T-helper 1 cell treated with Interleukin-12 subunit alpha and Interleukin-12 subunit beta and Interleukin-4 antibody, amounts not matched to agents 30 μg/mL and 1 μg/mL, for 36 hours (primary cell): ENCODE data around the gene RBM6.

Experiments used
- H3K27ac Mint-ChIP-seq: one replicate; pipeline ENCODE4 v1.8.0; 2021; ENCODE audit warnings: mild to moderate bottlenecking, mixed read lengths
- H3K27me3 Mint-ChIP-seq: one replicate; pipeline ENCODE4 v1.8.0; 2021; ENCODE audit warnings: low read depth, mixed read lengths
- H3K36me3 Mint-ChIP-seq: one replicate; pipeline ENCODE4 v1.8.0; 2021; ENCODE audit warnings: low read depth, mixed read lengths
- H3K4me1 Mint-ChIP-seq: one replicate; pipeline ENCODE4 v1.8.0; 2021; ENCODE audit warnings: low read depth, mixed read lengths
- H3K4me3 Mint-ChIP-seq: one replicate; pipeline ENCODE4 v1.8.0; 2021; ENCODE audit warnings: mild to moderate bottlenecking, moderate library complexity, mixed read lengths
- H3K9me3 Mint-ChIP-seq: one replicate; pipeline ENCODE4 v1.8.0; 2021; ENCODE audit warnings: mixed read lengths

RBM6 gene

DNA sequence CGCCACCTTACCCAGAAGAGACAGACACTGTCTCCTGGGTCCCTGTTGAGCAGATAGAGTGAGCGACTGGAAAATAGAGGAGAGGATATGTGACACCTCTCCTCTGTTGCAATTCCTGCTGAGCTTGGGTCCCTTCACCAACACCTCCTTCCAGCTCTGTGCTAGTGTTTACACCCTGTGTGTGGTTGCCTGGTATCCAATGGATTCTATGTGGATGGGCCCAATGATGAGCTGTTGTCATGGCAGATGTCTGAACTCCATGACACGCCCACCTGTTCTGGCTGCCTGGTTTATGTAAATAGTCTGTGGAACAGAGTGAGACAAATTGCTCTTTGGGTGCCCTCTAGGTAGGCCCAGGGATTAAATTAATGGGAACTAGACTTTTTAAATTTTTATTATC is 172.5 kb downstream of the RBM6 start:
- peaks cover 5% of the 10 kb centered on the region for H3K4me1 Mint-ChIP-seq
- no peak overlapping the region for H3K27ac Mint-ChIP-seq
- H3K27me3 Mint-ChIP-seq, result no peaks in the 10 kb centered on the region
- H3K4me3 Mint-ChIP-seq, result no peak overlapping the region
- H3K9me3 Mint-ChIP-seq, result no peaks in the 10 kb centered on the region
- peaks cover 71% of the 10 kb centered on the region for H3K36me3 Mint-ChIP-seq

DNA sequence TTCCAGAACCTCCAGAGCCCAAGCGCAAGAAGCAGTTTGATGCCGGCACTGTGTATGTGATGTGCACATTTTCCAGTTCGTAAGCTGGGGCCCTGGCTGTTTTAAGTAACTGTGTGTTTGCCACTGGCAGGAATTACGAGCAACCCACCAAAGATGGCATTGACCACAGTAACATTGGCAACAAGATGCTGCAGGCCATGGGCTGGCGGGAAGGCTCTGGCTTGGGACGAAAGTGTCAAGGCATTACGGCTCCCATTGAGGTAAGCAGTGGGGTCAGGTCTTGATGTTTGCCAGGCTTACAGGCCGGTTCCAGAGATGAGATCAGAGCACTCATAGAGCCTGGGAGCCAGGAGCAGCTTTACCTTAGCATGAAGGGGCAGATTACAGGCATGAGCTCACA is 177.2 kb downstream of the RBM6 start:
- Mint-ChIP-seq H3K4me1 (no peaks in the 10 kb centered on the region), H3K36me3 (peaks cover 48% of the 10 kb centered on the region), H3K4me3 (no peak overlapping the region), H3K27me3 (no peaks in the 10 kb centered on the region), H3K9me3 (no peaks in the 10 kb centered on the region), H3K27ac (no peak overlapping the region)

GRCh38 chr3:50118237-50118636 is 178.3 kb downstream of the RBM6 start:
- no peaks in the 10 kb centered on the region for H3K4me1 Mint-ChIP-seq

DNA sequence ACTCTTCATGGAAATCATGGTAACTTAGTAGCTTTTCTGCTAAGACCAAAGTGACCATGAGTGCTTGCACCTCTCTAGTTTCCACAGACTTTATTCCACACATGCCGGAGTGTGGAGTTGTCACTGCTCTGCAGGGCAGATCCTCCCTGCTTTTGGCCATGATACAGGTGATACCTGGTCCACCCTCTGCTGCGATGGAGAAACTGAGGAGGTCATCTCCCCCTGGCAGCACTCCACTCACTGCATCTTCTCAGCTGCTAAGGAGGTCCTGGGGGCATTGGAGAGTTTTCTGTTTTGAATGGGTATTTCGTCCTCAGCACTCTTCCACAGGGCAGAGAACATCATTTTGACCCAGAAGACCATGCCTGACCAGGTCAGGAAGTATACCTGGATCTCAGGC is 179.8 kb downstream of the RBM6 start:
- Mint-ChIP-seq H3K4me3 (no peak overlapping the region), H3K36me3 (peaks cover 32% of the 10 kb centered on the region), H3K9me3 (no peaks in the 10 kb centered on the region), H3K27ac (no peak overlapping the region), H3K4me1 (no peaks in the 10 kb centered on the region), H3K27me3 (no peaks in the 10 kb centered on the region)

More at GRCh38 chr3:50118237-50118636, 178.3 kb downstream of the RBM6 start:
- Mint-ChIP-seq H3K9me3 (no peaks in the 10 kb centered on the region), H3K4me3 (no peak overlapping the region), H3K36me3 (peaks cover 42% of the 10 kb centered on the region), H3K27ac (no peak overlapping the region), H3K27me3 (no peaks in the 10 kb centered on the region)

DNA sequence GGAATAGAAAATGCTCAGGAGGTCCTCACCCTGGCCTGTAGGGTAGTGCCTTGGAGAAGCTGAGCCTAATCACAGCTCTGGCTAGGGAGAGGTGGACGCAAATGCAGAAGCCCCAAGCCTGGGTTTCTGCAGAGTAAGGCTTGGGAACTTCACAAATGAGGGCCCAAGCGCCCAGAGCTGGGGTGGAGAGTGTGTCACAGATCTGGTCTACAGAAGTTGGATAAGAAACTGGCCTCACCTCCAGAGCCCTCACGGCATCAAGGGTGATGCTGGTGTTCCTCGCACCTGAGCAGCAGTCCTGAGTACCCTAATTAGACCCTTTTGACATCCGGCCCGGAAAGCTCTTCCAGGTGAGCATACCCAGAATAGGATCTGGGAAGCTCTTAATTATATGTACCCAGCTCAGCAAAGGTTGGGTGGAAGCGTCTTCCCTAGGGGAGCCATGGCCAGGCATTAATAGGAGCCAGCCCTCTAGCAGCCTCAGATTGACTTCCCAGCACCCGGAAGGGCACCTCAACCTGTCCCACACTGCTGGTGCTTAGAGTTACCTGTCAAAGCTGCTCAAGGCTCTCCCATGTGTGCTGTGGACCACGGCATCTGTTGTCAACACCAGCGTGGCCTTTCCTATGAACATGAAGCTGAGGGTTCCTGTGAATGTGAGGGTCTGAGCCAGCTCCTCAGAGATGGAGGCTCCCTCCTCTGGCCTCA is 180.6 kb downstream of the RBM6 start:
- H3K27ac Mint-ChIP-seq, result no peak overlapping the region

GRCh38 chr3:50121072-50122032 is 181.4 kb downstream of the RBM6 start:
- no peaks in the 10 kb centered on the region for H3K27me3 Mint-ChIP-seq
- H3K4me1 Mint-ChIP-seq, result no peaks in the 10 kb centered on the region
- no peak overlapping the region for H3K4me3 Mint-ChIP-seq
- H3K27ac Mint-ChIP-seq, result no peak overlapping the region
- H3K36me3 Mint-ChIP-seq, result peaks cover 19% of the 10 kb centered on the region
- H3K9me3 Mint-ChIP-seq, result no peaks in the 10 kb centered on the region

More for the DNA sequence above, 180.6 kb downstream of the RBM6 start:
- no peaks in the 10 kb centered on the region for H3K9me3 Mint-ChIP-seq
- H3K36me3 Mint-ChIP-seq, result peaks cover 27% of the 10 kb centered on the region
- H3K4me3 Mint-ChIP-seq, result no peak overlapping the region
- H3K4me1 Mint-ChIP-seq, result no peaks in the 10 kb centered on the region
- no peaks in the 10 kb centered on the region for H3K27me3 Mint-ChIP-seq

- H3K9me3 Mint-ChIP-seq, result no peaks in the 10 kb centered on the region
- H3K27ac Mint-ChIP-seq, result no peak overlapping the region
These were observed 182.1 kb downstream of the RBM6 start for GRCh38 chr3:50122071-50122470.

GRCh38 chr3:50122661-50123391 is 182.9 kb downstream of the RBM6 start:
- Mint-ChIP-seq H3K4me1 (no peaks in the 10 kb centered on the region), H3K36me3 (peaks cover 11% of the 10 kb centered on the region), H3K4me3 (no peak overlapping the region), H3K27me3 (no peaks in the 10 kb centered on the region), H3K9me3 (no peaks in the 10 kb centered on the region), H3K27ac (no peak overlapping the region)

More at GRCh38 chr3:50122071-50122470, 182.1 kb downstream of the RBM6 start:
- Mint-ChIP-seq H3K27me3 (no peaks in the 10 kb centered on the region), H3K4me1 (no peaks in the 10 kb centered on the region), H3K36me3 (peaks cover 13% of the 10 kb centered on the region), H3K4me3 (no peak overlapping the region)

DNA sequence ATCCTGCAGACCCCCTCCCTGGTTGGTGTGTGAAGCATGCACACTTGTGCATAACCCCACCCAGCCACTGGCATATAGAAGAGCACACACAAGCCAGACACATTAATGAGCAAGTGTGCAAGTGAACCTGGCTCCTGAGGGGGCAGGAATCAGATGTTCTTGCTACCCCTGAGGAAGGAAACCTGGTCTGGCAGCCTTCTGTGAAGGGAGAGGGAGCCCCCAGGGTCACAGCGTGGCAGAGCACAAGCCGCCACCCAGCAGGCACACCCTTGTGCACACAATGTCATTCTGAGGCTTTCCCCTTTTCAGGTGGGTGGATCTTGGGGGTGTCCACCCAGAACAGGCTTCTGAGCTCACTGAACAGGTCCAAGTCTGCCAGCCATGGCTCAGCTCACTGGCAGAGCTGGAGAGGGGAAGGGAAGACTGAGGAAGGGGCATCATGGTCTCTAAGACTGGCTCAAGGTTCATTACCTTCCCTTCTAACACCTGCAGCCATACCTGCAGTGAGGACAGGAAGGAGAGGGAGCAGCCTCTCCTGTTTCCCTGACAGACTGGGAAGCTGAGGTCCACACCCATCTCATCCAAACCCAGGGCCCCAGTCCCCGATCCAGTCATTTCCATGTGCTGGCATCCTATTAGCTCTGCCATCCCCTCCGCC is 183.6 kb downstream of the RBM6 start:
- H3K9me3 Mint-ChIP-seq, result no peaks in the 10 kb centered on the region
- no peak overlapping the region for H3K27ac Mint-ChIP-seq
- H3K27me3 Mint-ChIP-seq, result no peaks in the 10 kb centered on the region
- H3K4me3 Mint-ChIP-seq, result no peak overlapping the region
- no peaks in the 10 kb centered on the region for H3K4me1 Mint-ChIP-seq
- H3K36me3 Mint-ChIP-seq, result peaks cover 4% of the 10 kb centered on the region

GRCh38 chr3:50124052-50124799 is 184.3 kb downstream of the RBM6 start:
- no peak overlapping the region for H3K4me3 Mint-ChIP-seq
- no peaks in the 10 kb centered on the region for H3K4me1 Mint-ChIP-seq
- no peak overlapping the region for H3K27ac Mint-ChIP-seq
- no peaks in the 10 kb centered on the region for H3K36me3 Mint-ChIP-seq
- no peaks in the 10 kb centered on the region for H3K27me3 Mint-ChIP-seq
- H3K9me3 Mint-ChIP-seq, result no peaks in the 10 kb centered on the region

DNA sequence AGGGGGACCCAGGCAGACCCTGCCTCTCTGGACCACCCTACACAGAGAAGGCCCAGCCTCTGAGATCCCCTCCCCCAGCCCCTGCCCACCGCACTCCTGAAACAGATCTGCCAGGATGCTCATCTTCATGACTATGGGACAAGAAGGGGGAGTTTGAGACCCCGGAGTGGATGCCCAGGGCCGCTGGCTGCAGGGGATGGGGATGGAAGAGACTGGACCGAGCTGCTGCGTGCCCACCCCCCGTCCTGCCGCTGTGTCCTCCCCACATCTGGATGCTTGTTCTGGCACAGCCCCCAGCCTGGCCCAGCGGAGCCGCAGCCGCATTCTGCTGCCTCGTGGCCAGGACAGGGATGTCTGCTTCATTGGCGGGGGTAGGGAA is 184.8 kb downstream of the RBM6 start:
- Mint-ChIP-seq H3K27ac (no peak overlapping the region), H3K36me3 (no peaks in the 10 kb centered on the region), H3K27me3 (no peaks in the 10 kb centered on the region), H3K9me3 (no peaks in the 10 kb centered on the region), H3K4me3 (no peak overlapping the region), H3K4me1 (no peaks in the 10 kb centered on the region)

- Mint-ChIP-seq H3K36me3 (no peaks in the 10 kb centered on the region), H3K27ac (no peak overlapping the region), H3K4me1 (no peaks in the 10 kb centered on the region), H3K27me3 (no peaks in the 10 kb centered on the region), H3K4me3 (no peak overlapping the region), H3K9me3 (no peaks in the 10 kb centered on the region)
These were observed 185.8 kb downstream of the RBM6 start for GRCh38 chr3:50125541-50126286.
